Right lobe of liver (tissue), 6 donors: ENCODE measurements around the gene RSPH6A. TPM values are rescaled to one million over a fixed set of nuclear protein-coding genes. Genes with fewer than 3 reads are reported as not detected.
A peak's percentile ranks its signal among the peaks of the same experiment; 100 is the strongest.

Source experiments
- ATAC-seq, 4 donors: fragments of 200-7000 bp; cut with Tn5 transposase; one replicate each; pipeline ENCODE4 v1.9.1; 2020; ENCODE audit warnings: mild to moderate bottlenecking in 4 of 4, moderate library complexity in 4 of 4
- DNase-seq, 3 donors: peaks; one replicate each; pipeline ENCODE4 v3.0.0-alpha.2; 2020
- H3K27ac ChIP-seq, 3 donors: fragments of 200-600 bp; one replicate each; pipeline ENCODE4 v1.8.0; 2022
- H3K27me3 ChIP-seq, 2 donors: fragments of 200-600 bp; one replicate each; pipeline ENCODE4 v1.8.0; 2022
- H3K36me3 ChIP-seq, 4 donors: fragments of 200-600 bp; sonication (generic) in 1 of 4; one replicate each; pipeline versions ENCODE4 v1.5.1 to v1.8.0; 2017 to 2022; ENCODE audit warnings: control low read depth in 1 of 4
- H3K4me1 ChIP-seq, 4 donors: fragments of 200-600 bp; sonication (generic) in 1 of 4; one replicate each; pipeline versions ENCODE4 v1.5.1 to v1.8.0; 2017 to 2022; ENCODE audit warnings: control low read depth in 1 of 4
- H3K4me3 ChIP-seq, 3 donors: fragments of 200-600 bp; one replicate each; pipeline ENCODE4 v1.8.0; 2022
- H3K9me3 ChIP-seq, 4 donors: fragments of 200-600 bp; sonication (generic) in 1 of 4; one replicate each; pipeline versions ENCODE4 v1.5.1 to v1.8.0; 2017 to 2022; ENCODE audit warnings: control low read depth in 1 of 4
- CTCF ChIP-seq, 4 donors: fragments of 200-600 bp in 3 of 4; fragments of 450-650 bp in 1 of 4; IDR thresholded peaks; one replicate each; pipeline versions ENCODE4 v1.5.1 to v1.8.0; 2016 to 2022; ENCODE audit warnings: antibody characterized with exemption in 4 of 4, mild to moderate bottlenecking in 2 of 4
- POLR2A ChIP-seq: fragments of 450-650 bp; IDR thresholded peaks from one replicate; pipeline ENCODE4 v1.6.1; 2017; ENCODE audit warnings: antibody characterized with exemption, mild to moderate bottlenecking
- WGBS: methylation state at CpG from one replicate; pipeline ENCODE4 v1.1.6; 2018; ENCODE audit warnings: low coverage, low lambda C conversion rate; ENCODE audit not compliant: insufficient coverage; ENCODE audit errors: missing lambda C conversion rate; 5-methylcytosine and 5-hydroxymethylcytosine counted together
- intact Hi-C, 2 donors: fragments of 100-400 bp; cut with DNase I; formaldehyde crosslinking; loops; one replicate each; pipeline versions ENCODE4 v1.11.2 to v1.14.1; 2022
- long read RNA-seq: library from polyadenylated mRNA; unstranded; transcript quantifications from one replicate; pipeline ENCODE4 v2.0.0, GENCODE V29; 2019
- total RNA-seq, 6 experiments: library from RNA; depleted of rRNA in 2 of 6; stranded (reverse); fragments of >200 nt in 2 of 6; fragmentation: NEBNext Ultra II Directional in 3 of 6; extraction: Animal tissue kit (Norgen Biotek cat#: 25700) in 3 of 6; gene quantifications; one replicate each; pipeline versions ENCODE4 v1.1.0 to v1.2.4, GENCODE V29; 2016 to 2023
- donor health status: DM: no; HTN: yes; CAD: no.
- donor health status: DM: no; HTN: no; CAD: no.
- donor health status: DM: no; HTN: no; CAD: no.
- donor health status: DM: no; HTN: yes; CAD: no.
- donor health status: DM: no; HTN: yes; CAD: no.

Gene RSPH6A
- not detected for total RNA-seq
- long read RNA-seq, result 0 reads

GRCh38 chr19:45814851-45815480 is at the start of gene RSPH6A:
RSPH6A (minus strand) TSS chr19:45815308; CDS start chr19:45815176, 132 bp downstream.
- ATAC-seq (no peak), DNase-seq (no peak)
- Histone ChIP-seq H3K27ac (no peak within 1 kb of the TSS), H3K36me3 (no peaks in the 10 kb centered on the region), H3K9me3 (no peaks in the 10 kb centered on the region), H3K4me3 (no peak within 1 kb of the TSS), H3K4me1 (no peaks in the 10 kb centered on the region), H3K27me3 (no peaks in the 10 kb centered on the region)
- intact Hi-C loops, result loop anchor here (10.0 kb wide), 2 partner anchors 70 to 80 kb away; partner anchors contain the start of gene IRF2BP1 (in 1 of the 2)
- WGBS, result 66% methylated on average over 15 of the region's 40 CpGs
- no peak for TF ChIP-seq CTCF (IDR thresholded peaks at IDR 0.05)
- TF ChIP-seq POLR2A, result no peak

GRCh38 chr19:45864629-45865082 is 49.5 kb upstream of the RSPH6A start:
- peak overlapping the region; percentile 49 to 62 (median 54) for H3K27ac ChIP-seq
- H3K27me3 ChIP-seq, result no peaks in the 10 kb centered on the region
- peaks cover 0 to 36% (median 12%) of the 10 kb centered on the region in 4 donors for H3K4me1 ChIP-seq
- H3K4me3 ChIP-seq, result peak overlapping the region; percentile 82 to 98 (median 92)
- no peaks in the 10 kb centered on the region for H3K9me3 ChIP-seq
- 11% methylated on average over 12 of the region's 12 CpGs for WGBS
- no peak for ATAC-seq
- DNase-seq, result no peak
- H3K36me3 ChIP-seq, result no peaks in the 10 kb centered on the region
- intact Hi-C loops, result no loop called here
- TF ChIP-seq POLR2A (no peak), CTCF (IDR thresholded peaks at IDR 0.05) (no peak)

- Histone ChIP-seq H3K36me3 (peaks cover 0 to 4% (median 0%) of the 10 kb centered on the region in 4 donors), H3K4me3 (peak within 1 kb of the TSS; percentile 82 to 98 (median 92)), H3K27ac (peak within 1 kb of the TSS; percentile 49 to 62 (median 54)), H3K27me3 (no peaks in the 10 kb centered on the region), H3K4me1 (peaks cover 0 to 37% (median 12%) of the 10 kb centered on the region in 4 donors), H3K9me3 (no peaks in the 10 kb centered on the region)
- 3% methylated on average over 37 of the region's 71 CpGs for WGBS
- DNase-seq (peak; percentile 81 to 85 (median 85)), ATAC-seq (peak; percentile 67 to 81 (median 75))
- peak in 3 of 4 donors; percentile 84 to 94 (median 87) for TF ChIP-seq CTCF (IDR thresholded peaks at IDR 0.05)
- peak; percentile 84 for TF ChIP-seq POLR2A
- intact Hi-C loops, result no loop called here
Measured at GRCh38 chr19:45863840-45864628, 48.9 kb upstream of the RSPH6A start, which contains the start of gene FOXA3. FOXA3 (plus strand) TSS chr19:45864326; CDS start chr19:45864457, 131 bp downstream.

GRCh38 chr19:45863335-45863839 is 48.3 kb upstream of the RSPH6A start:
- TF ChIP-seq POLR2A (peak; percentile 28), CTCF (IDR thresholded peaks at IDR 0.05) (no peak)
- Histone ChIP-seq H3K27ac (peak overlapping the region in 2 of 3 donors; percentile 32 to 62), H3K4me1 (peaks cover 0 to 37% (median 12%) of the 10 kb centered on the region in 4 donors), H3K36me3 (peaks cover 0 to 11% (median 1%) of the 10 kb centered on the region in 4 donors), H3K9me3 (no peaks in the 10 kb centered on the region), H3K4me3 (peak overlapping the region; percentile 82 to 98 (median 92)), H3K27me3 (no peaks in the 10 kb centered on the region)
- ATAC-seq (peak in 1 of 4 donors; percentile 0), DNase-seq (no peak)
- 9% methylated on average over 19 of the region's 22 CpGs for WGBS
- intact Hi-C loops, result no loop called here
